Activated T-helper 1 cell treated with Interleukin-2 at 50 U/mL for 16 hours (primary cell): ENCODE data around the gene NFILZ.

Experiments used
- DNase-seq: peaks from one replicate; pipeline ENCODE4 v3.0.0-alpha.2; 2020; ENCODE audit warnings: low read depth

The NFILZ gene

DNA sequence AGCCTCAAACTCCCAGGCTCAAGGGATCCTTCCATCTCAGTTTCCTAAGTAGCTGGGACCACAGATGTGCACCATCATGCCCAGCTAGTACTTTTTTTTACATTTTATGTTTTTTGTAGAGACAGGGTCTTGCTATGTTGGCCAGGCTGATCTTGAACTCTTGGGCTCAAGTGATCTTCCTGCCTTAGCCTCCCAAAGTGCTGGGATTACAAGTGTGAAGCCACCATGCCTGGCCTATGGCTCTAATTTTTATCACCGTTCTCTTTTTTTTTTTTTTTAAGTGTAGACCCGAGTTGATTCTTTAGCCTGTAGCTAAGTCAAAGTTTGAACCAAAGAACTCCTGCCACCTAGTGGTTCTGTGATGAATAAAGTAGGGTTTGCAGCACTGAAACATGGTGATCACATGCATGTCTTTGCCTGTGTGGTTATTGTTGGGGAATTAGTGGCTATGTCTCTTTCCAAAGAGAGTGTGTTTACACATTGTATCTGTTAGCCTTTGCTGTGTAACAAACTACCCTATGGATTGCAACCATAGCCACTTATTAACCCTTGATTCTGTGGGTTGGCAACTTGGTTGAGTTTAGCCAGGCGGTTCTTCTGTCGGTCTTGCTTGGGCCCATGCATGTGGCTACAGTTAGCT, 11.6 kb downstream of the NFILZ start:
- no peak for DNase-seq

DNA sequence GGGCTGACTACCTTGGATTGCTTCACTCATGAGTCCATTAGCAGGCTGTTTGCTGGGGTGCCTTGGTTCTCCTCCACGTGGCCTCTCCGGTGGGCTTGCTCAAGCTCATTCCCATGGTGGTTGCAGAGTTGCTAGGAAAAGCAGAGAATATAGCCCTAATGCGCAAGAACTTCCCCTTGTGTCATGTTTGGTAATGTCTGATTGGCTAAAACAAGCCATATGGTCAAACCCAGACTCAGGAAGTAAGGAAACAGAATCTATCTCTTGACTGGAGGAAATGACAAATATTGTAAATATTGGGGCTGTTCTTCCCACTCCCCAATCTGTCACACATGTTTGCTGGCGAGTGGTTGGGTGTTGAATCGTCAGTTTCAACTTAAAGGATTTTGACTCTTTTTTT, 12.1 kb downstream of the NFILZ start:
- no peak for DNase-seq

DNA sequence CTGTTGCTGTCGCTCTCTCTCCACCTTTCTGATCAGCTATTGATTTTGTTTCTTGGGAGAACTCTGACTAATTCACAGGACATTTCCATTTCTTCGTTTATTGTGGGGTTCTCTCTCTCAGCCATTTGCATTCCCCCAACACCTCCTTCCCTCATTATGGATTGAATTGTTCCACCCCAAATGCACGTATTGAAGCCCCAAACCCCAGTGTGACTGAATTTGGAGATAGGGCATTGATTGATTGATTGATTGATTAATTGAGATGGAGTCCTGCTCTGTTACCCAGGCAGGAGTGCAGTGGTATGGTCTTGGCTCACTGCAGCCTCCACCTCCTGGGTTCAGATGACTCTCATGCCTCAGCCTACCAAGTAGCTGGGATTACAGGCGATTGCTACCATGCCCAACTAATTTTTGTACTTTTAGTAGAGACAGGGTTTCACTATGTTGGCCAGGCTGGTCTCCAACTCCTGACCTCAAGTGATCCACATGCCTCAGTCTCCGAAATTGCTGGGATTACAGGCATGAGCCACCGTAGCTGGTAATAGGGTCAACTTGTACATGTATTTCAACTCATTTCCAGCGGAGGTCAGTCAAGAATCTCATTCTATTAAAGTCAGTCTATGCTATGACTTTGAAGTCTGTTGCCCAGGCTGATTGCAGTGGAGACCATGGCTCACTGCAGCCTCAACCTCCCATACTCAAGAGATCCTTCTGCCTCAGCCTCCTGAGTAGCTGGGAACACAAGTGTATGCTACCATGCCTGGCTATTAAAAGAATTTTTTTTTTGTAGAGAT, 13.6 kb downstream of the NFILZ start:
- no peak for DNase-seq

DNA sequence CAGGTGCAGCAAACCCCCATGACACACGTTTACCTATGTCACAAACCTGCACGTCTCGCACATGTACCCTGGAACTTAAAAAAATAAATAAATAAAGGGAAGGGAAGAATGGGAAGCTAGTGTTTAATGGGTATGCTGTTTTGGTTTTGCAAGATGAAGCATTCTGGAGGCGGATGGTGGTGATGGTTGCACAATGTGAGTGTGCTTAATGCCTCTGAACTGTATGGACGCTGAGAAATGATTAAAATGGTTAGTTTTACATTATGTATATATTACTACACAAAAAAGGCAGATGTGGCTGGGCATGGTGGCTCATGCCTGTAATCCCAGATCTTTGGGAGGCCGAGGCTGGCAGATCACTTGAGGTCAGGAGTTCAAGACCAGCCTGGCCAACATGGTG, 17.8 kb downstream of the NFILZ start:
- no peak for DNase-seq

DNA sequence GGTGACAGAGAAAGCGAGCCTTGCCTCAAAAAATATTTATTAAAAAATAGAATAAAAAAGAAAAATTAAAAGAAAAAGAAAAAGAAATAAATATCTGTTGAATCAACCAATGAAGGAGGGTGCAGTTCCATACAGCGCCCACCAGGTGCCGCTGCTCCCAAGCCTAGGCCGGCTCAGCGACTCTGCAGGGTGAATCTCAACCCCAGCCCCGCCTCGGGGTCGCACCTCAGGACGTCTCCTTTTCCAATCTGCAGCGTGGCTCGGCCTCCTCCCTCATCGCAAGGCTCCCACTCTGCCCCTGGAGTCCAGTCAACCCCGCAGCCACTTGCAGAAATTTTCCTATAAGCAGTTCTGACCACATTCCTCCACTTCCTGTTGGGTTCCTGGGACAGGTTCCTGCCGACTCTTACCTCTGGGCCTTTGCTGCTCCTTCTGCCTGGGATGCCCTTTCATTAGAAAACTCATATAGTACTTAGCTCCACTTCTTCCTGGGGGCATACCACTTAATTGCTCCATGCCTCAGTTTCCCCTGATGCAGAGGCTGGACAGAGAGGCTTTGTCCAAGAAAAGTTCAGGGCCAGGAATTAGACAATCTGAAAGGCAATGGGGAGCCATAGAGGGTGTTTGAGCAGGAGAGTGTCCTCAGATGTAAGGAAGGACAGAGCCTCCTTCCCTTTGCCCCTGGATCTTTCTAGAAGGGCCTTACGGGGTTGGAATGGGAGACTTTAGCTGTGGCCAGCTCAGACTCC, 24.3 kb downstream of the NFILZ start:
- peak; percentile 49 for DNase-seq

DNA sequence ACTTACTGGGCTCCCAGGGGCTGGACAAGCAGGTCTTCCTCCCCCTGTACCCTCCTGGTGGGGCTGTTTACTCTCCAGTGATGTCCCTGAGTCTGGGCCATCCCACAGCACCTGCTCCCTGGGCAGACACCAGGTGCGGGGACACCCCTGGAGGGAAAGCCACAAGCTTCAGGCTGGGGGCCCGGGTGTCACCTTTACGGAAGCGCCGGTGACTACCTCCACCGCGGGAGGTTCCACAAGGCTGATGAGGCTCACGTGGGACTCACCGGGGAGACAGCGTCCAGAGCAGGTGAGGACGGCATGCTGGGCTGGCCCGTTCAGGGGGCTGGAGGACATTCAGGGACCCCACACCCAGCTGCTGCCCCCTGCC, 24.9 kb downstream of the NFILZ start:
- peak; percentile 24 for DNase-seq

DNA sequence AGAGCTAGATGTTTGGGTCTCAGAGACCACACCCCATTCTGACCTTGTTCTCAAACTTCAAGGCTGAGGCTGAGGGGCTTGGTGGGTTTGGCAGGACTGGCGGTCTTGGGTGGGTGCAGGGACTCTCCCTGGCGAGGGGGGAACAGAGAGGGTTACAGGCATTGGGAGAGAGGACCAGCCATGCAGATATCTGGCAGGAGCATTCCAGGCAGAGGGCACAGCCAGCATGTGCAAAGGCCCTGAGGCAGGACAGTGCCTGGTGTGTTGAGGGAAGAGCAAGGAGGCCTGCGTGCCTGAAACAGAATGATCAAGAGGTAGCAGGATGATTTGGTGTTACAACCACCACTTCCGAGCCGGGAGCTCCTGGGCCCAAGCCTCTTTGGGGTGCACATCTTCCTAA, 27.4 kb downstream of the NFILZ start:
- DNase-seq = no peak

DNA sequence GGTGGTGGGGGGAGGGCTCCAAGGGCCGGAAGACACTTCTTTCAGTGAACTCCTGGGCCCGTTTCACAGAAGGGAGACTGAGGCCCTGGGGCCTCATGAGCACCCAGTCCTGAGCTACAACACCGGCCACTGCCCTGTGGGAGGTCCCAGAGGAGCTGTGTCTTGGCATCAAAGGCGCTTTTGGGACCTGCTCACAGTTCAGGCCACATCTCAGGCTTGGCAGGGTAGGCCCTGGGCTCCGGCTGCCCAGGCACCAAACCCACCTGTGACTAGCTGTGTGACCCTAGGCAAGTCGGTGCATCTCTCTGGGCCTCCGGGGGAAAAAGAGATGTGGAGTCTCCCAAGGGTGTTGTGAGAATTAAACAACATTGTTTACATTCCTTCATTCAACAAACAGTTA, 29.5 kb downstream of the NFILZ start:
- no peak for DNase-seq

DNA sequence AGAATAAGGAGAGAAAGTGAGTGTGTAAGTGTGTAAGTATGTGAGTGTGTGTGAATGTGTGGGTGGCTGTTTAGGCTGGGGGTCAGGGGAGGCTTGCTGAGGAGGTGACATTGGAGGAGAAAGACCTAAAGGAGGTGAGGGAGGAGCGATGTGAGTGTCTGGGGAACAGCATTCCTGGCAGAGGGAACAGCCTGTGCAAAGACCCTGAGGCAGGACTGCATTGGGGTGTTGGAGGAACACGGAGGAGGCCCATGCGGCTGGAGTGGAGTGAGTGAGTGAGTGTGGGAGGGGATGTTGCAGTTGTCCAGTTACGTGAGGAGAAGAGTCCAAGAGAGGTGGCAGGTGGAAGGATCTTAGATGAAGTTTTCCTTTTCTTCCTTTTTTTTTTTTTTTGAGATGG, 31.8 kb downstream of the NFILZ start:
- DNase-seq = no peak

DNA sequence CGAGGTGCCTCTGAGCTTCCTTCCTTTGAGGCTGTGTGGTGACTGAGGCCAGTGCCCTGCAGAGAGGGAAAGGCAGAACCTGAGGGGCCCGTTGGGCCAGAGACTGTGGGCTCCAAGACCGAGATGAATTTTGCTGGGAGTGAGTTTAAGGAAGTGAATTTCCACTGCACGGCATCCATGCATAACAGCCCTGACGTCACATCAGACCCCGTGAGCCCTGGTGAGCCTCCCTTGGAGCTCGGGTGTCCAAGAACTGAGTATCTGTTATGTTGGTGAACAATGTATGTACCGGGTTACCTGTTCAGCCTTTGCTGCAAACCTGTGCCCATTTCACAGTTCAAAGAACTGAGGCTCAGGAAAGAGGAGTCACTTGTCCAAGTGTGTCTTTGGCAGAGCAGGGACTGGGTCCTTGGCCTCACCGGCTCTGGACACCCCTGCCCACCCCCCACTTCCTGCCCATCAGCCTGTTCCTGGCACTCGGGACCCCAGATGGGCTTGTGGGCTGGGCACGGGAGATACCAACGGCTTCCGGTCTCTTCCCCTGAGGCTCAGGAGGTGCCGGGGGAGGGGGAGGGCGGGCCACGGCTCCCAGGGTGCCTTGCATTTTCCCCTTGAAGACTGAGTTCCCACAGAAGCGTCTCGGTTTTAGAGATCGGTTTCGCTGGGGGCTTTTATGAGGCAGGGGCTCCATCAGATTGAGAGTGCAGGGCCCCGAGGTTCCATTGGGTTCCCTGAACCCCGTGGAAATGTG, 33.7 kb downstream of the NFILZ start:
- DNase-seq = peak; percentile 23

DNA sequence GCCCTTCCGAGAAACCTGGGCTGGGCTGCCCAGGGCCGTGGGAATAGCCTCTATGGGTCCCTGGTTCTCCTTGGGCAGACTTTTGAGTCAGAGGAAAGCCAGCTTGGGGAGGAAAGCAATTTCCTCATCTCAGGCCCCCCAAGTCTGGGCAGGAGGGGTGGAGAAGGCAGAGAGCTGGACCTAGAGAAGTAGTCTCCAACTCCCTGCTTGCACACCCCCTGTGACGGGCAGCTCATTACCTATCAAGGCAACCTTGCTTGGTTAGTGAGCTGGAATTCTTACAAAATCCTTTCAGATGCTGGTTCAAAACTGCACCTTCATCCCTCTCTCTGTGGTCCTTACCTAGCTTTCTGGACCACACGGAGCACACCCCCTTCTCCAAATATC, 34.2 kb downstream of the NFILZ start:
- no peak for DNase-seq

DNA sequence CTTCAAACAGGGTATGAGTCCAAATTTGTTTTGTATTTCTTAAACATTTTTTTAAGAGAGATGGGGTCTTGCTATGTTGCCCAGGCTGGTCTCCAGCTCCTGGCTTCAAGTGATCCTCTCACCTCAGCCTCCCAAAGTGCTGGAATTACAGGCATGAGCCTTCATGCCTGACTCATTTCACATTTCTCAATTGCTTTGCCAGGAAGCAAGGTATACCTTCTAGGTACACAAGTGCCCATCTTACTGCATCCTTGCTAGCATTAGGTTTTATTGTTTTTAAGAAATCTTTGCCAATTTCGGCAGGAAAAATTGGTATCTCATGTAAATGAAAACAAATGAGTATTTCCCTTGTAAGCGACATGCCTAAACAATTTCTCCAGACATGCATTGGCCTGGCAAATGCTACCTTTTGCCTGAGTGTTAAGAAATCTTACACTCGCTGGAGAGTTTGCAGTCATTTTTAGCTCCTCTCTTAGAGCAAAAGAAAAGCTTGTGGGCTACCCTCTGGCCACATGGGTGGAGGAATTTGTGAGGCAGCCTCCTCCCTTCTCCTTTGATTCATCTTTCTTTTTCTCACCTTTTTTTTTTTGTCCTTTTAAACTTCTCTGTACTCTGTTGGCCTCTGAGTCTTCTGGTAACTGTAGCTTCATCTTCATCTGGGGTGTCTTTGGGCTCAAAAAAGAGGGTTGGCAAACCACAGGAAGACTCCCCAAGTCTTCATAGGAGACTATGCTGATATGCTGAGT, 35.2 kb downstream of the NFILZ start:
- DNase-seq = no peak

DNA sequence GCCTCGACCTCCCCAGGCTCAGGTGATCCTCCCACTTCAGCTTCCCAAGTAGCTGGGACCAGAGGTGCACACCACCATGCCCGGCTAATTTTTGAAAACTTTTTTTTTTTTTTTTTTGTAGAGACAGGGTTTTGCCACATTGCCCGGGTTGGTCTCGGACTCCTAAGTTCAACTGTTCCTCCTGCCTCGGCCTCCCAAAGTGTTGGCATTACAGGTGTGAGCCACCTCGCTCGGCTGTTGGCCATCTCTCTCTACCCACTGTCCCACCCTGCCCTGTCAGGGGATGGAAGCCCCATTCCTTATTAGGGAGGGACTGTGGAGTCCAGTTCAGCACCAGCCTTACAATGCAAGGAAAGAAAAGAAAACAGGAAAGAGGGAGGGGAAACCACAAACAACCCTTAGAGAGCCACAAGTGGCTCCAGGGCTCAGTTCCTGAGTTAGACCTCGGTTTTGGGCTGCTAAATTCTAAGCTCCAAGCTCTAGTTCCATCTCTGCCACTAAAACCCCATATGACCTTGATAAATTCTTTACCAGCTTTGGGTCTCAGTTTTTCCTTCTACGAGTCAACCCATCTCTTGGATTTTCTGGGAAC, 36.5 kb downstream of the NFILZ start:
- no peak for DNase-seq

DNA sequence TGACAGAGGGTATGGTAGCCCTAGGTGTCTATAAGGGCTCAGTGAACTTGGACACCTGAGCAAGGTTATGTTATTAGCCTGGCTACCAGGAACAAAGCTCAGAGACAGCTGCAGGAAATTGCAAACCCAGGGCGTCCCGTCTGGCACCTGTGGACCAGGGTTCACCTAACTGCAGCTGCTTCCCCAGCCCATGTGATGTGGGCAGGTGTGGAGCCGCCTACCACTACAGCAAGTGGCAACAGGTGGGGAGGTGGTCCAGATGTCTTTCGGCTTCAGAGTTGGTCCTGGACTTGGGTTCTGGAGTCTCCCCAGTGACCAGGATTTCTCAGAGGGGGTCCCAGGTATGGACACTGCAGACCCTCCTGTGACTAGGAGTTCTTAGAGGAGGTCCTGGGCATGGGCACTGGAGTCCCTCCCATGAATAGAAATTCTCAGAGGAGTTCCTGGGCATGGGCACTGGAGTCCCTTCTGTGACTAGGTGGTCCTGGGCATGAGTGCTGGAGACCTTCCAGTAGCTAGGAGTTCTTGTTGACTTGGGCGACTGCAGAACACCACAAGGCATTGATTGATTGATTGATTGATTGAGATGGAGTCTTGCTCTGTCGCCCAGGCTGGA, 43.0 kb downstream of the NFILZ start:
- no peak for DNase-seq

DNA sequence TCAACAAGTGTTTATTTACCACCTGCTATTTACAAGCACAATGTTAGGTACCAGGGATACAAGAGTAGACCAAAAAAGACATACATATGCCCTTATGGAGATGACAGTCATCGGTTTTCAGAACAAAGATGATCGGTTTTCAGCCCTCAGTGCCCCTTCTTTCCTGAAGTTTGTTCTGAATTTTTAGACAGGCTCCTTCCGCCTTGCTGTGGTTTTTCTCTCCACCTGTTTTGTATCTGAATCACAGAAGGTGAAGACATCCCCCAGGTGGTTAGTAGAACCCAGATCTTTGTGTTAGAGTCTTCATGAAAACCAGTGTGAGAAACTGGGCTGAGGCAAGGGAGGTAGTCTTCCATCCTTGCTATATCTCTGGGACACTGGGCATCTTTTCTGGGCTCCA, 44.6 kb downstream of the NFILZ start:
- no peak for DNase-seq

DNA sequence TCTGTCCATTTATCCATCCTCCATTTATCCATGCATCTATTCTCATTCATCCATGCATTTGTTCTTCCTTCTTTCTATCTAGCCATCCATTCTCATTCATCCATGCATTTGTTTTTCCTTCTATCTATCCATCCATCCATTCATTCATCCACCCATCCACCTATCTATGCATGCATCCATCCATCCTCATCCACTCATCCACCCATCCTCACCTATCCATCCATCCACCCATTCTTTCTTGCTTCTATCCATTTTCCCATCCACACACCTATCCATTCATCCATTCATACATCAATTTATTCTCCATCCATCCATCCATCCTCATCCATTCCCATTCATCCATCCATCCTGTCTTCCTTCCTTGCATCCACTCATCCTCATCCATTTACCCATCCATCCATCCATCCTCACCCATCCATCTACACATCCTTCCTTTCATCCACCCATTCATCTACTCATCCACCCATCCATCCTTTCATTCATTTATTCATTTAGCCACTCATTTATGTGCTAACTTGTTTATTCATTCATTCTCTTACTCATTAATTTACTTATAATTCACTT, 47.9 kb downstream of the NFILZ start:
- no peak for DNase-seq
